Prostate gland (tissue), 2 donors: ENCODE measurements around the gene ZNF18.

Experiments used
- POLR2AphosphoS5 ChIP-seq: sonication (generic); formaldehyde crosslinking; IDR thresholded peaks from one replicate; pipeline ENCODE4 v1.6.1; 2017; ENCODE audit warnings: antibody characterized with exemption
- TF ChIP-seq, protein P1 (sequence below), 4 experiments: fragments of 200-600 bp in 2 of 4; fragments of 450-650 bp in 2 of 4; sonication (generic) in 2 of 4; IDR thresholded peaks; 1 replicate in 3 of 4; 2 replicates in 1 of 4; pipeline ENCODE4 v1.5.1; 2016 to 2019; ENCODE audit warnings: antibody characterized with exemption in 4 of 4, mild to moderate bottlenecking in 2 of 4, moderate library complexity in 2 of 4

- TF ChIP-seq, protein P1, sequence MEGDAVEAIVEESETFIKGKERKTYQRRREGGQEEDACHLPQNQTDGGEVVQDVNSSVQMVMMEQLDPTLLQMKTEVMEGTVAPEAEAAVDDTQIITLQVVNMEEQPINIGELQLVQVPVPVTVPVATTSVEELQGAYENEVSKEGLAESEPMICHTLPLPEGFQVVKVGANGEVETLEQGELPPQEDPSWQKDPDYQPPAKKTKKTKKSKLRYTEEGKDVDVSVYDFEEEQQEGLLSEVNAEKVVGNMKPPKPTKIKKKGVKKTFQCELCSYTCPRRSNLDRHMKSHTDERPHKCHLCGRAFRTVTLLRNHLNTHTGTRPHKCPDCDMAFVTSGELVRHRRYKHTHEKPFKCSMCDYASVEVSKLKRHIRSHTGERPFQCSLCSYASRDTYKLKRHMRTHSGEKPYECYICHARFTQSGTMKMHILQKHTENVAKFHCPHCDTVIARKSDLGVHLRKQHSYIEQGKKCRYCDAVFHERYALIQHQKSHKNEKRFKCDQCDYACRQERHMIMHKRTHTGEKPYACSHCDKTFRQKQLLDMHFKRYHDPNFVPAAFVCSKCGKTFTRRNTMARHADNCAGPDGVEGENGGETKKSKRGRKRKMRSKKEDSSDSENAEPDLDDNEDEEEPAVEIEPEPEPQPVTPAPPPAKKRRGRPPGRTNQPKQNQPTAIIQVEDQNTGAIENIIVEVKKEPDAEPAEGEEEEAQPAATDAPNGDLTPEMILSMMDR (IDR thresholded peaks at IDR 0.05), result no peak
- no peak for TF ChIP-seq POLR2AphosphoS5
Observed at GRCh38 chr17:11948789-11949188, 48.5 kb downstream of the ZNF18 start.
